Measurements from ENCODE around the gene COL24A1.
"Not testable (repeated sequence)": the region's sequence is repeated elsewhere in the genome, so short reads cannot be mapped to it uniquely, and the experiment has no call there.

Gene COL24A1

DNA sequence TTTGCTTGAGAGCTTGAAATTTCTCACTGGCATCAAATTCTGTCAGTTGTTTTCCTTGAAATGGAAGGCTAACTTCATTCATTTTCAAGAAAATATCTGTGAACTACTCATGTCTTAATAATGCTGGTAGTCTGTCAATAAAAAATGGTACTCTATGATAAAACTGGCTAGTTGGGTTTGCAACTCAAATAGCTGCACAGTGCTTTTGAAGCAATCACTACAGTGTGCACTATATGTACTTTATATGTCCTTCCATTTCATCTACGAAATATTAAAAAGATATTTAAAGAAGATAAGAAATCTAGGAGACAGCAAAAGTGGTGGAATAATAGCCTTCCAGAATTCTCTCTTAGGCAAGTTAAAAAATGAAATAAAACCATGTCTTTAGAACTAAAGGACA is 408.5 kb downstream of the COL24A1 start:
- DNase-seq, result no peak

DNA sequence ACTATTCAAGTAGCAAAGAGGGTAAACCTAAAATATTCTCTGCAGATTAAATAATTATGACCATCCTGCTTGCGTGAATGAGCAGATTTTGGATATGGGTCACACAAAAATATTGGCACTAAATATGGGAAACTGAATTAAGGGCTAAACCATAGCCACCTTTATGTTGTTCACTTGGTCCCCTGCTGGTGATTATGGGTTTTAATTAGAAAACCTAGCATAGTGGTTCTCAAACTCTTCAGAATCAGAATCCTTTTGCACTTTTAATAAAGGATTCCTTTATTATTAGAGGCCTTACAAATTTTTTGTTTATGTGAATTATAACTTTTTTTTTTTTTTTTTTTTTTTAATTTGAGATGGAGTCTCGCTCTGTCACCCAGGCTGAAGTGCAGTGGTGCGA is 409.8 kb downstream of the COL24A1 start:
- DNase-seq, result no peak

DNA sequence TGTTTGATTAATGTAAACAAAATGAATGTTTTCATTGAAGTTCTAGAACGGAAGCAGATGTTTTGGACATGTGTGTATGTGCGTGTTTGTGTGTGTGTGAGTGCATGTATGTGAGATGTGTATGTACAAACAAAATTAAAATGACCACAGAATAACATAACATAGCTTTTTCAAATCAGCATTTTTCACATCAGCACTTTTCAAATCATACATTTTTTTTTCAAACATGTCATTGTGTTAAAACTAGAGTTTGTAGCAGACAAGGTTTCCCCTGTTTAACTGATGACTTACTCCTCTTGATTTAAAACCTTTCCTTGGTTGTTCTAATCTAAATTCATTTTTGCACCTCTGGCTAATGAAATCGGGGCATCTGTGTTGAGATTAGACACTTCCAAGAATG is 412.8 kb downstream of the COL24A1 start:
- DNase-seq, result no peak

DNA sequence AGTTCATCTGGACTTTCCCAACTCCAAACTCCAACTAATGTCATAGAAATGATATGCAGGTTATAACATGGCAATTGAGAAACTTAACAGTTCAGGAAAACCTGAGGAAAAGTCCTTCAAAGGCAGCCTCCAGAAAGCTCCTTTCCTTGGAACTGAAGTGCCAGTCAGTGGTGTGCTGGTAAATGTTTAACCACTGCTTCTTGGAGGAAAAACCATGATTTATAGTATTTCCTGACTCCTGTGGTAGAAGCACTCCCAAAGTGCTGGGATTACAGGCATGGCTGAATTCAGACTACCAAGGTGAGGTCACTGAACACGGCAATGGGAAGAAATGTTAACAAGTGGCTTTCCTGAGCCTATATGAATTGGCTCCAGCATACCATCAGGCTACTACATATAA is 421.6 kb downstream of the COL24A1 start:
- DNase-seq, result no peak

DNA sequence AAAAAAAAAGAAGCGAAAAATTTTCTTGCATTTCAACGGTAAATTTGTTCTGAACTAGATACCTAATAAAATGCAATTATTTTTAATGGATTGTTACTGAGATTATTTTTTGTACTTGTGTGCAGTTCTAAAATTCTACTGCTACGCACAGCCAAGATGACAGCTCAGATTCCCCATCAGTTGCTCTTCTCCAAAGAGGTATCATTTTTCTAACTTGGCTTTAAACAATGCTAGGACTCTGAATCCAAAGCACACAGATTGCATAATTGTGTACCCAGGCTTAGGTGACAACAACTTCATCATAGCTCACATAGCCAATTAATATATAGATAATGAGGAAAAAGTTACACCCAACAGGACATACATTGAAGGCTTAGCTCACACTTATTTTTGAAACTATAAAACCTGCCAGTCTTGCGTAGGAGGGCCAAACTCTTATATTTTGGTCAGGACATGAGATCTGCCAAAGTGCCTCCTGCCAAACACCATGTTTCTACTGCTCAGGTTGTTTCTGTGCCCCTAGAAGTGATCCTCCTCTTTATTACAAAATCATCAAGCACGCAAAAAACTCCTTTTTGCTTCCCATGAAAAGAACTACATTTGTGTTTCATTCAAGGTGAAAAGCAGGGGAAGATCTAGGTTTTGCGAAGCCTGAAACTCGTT is 437.8 kb downstream of the COL24A1 start:
- no peak for DNase-seq

DNA sequence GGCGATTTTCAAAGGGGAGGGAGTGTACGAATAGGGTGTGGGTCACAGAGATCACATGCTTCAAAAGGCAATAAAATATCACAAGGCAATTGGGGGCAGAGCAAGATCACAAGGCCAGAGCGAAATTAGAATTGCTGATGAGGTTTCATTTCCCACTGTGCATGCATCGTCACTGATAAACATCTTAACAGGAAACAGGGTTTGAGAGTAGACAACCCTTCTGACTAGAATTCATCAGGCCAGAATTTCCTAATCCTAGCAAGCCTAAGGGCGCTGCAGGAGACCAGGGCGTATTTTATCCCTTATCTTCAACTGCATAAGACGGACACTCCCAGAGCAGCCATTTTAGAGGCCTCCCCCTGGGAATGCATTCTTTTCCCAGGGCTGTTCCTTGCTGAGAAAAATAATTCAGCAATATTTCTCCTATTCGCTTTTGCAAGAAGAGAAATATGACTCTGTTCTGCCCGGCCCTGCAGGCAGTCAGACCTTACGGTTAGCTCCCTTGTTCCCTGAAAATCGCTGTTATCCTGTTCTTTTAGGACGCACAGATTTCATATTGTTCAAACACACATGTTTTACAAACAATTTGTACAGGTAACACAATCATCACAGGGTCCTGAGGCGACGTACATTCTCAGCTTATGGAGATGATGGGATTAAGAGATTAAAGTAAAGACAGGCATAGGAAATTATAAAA is 442.0 kb downstream of the COL24A1 start:
- DNase-seq, result not testable (repeated sequence)

DNA sequence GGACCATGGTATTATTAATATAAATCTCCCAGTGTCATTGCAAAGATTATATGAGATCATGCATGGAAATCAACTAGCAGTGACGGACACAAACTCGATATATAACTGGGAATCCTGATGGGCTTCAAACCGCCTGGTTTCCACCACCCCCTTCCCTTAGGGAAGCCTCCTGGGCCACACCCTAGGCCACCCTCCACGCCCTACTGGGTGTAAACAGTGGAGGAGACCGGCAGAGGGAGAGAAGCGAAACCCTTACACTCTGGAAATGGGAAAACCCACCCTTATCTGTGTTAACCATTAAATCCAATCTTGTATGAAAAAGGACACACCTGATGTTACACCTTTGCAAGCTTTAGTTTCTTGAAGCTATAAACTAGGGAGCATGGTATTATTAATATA is 447.7 kb downstream of the COL24A1 start:
- DNase-seq, result no peak

DNA sequence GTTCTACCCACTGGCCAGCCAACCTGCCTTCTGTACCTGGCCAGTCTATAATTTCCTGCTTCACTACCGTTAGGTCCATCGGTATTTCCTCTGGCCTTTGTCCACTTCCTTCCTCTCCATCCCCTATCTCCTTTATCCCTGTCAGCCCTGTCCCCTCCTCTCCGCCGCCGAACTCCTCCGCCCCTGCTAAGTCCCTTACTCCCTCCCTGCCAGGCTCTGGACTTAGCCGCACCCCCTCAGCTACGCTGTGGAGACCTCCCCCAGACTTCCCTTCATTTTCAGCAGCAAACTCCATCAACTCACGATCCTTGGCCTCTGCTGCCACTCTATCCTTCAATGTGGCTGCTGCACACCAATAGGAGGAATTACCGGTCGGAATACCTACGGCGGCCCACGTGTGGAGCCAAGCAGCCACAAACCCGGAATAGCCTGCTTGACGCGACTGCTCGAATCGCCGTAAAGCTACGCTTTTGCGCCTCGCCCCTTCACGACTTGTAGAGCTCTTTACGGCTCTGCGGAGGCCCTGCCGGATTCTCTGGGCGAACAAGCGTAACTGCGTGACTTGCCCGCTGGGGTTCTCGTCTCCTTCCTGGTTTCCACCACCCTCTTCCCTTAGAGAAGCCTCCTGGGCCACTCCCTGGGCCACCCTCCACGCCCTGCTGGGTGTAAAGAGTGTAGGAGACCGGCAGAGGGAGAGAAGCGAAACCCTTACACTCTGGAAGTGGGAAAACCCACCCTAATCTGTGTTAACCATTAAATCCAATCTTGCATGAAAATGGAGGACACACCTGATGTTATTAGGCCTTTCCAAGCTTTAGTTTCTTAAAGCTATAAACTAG is 448.4 kb downstream of the COL24A1 start, which contains the start of gene ZNHIT6:
TSS of gene ZNHIT6 (minus strand) at position 444 of the 839 bp plus-strand sequence. CDS start at position 295, 149 bp downstream.
- DNase-seq, result peak; percentile 85

DNA sequence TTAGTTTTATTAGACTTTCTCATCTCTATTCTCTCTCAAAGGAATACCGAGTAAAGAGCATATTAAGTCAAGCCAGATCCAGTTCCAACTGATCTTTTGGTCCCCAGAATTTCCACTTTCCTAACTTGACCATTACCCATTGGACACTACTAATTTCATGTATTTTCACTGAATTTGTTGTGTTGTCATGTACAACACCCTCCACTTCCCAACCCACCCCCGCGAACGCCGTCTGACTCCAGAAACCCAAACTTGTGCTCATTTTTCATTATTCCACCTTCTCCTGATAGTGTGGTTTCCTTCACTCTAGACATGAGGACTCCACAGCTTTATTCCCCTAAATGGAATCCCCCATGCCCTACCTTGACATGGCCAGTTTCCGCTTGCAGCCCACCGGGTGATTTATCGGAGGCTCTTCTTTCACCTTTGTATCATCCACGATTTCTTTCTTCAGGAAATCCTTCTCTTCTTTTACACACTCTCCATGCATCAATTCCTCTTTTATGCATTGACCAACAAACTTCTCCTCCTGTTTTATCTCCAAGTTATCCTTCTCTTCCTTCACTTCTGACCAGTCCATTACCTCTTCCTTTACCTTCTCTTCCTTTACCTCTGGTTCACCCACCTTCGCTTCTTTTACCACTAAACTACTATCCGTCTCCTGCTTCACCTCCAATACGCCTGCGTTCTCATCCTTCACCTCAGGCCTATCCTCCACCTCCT is 449.1 kb downstream of the COL24A1 start:
- no peak for DNase-seq

DNA sequence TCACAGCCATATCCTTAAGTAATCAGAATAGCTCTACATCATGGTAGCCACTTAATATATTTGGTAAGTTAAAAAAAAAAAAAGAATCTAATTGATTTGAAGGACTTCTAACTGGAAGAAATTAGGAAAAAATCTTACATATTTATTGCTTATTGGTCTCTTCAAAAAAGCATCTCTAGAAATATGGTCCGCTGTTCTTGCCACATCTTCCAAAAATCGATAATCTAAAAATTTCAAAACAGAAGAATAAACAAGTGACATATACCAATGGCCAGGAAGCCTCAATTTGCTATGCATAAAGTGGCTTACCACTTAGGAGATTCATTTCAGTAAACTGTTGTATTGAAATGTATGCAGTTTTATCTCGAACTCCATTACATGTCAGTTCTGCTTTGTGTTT is 450.6 kb downstream of the COL24A1 start:
- no peak for DNase-seq

DNA sequence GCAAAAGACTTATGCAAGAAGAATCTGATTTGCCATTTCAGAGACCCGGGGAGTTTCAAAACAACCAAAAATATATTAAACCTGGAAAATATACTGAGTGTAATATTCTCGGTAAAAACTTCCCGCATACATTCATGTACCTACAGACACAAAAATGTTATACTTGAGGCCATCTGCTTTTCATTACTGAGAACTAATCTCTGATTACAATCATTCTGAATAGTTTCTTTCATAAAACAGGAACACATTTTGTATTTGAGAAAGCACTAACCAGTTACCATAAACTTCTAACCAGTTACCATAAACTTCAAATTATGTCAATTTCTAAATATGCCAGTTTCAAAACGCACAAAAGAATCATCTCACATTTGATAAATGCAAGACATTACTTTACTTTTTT is 456.1 kb downstream of the COL24A1 start:
- no peak for DNase-seq

DNA sequence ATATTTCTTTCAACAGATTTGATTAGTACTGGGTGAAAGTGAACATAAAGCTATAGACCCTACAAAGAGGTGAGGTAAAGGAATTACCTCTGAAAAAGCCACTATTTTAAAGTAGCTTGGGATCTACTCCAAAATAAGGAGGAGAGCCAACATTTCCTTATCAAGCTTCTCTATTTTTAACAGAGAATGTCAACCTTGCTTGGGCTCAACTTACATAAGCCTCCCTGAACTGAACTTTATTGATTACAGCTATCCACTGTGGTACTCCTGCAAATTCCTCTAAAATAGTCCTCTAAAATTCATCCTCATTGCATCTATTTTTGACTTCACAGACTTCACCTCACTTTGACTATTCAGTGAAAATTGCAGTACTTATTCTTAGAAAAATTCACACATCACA is 458.7 kb downstream of the COL24A1 start:
- DNase-seq, result no peak

DNA sequence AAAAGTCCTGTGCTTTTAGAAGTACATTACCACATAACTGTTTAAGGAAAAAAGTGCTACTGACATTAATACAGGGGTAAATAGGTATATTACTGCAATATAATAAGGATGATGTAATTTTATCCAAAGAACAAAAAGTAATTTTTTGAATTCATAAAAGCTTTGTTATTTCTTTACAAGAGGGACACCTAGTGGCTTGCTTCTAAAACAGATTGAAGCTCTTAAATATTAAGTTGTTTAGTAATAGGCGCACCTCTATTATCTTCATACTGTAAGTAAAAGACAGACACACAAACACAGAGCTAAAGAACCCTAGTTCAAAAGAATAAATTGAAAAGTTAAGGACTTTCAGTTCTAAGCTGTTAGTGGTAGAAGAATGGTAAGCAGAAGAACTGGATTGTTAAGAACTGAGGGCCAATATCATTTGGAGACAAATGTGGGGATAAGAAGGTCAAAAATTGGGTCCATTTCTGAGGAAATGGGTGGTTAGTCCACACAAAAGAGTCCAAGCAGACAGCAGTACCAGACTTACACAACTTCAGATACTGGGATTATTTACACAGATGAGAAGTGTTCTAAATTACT is 463.8 kb downstream of the COL24A1 start:
- DNase-seq, result no peak

DNA sequence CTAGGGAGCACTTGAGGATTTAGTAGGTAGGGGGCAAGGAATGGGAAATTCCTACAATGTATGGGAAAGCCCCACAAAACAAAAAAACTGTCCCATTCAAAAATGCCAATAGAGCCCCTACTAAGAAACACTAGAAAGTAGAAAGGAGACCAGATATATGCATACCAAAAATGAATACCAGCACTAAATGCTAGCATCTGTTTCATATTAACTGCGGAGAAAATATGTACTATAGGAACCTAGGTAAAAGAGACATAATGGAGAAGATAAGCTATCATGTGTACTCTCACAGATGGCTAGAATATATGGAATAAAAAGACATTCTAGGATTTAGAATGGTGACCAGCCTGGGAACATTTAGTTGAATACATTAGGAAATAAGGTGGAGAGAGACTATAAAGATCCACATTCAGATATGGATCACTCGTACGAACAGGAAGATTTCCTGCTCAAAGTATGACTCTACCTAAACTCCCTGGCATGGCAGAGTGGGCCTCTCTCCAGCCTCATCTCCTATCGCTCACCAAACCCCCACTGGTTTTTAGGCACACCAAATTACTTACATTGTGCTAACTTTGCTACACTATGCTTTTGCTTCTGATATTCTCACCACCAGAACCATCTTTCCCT is 466.7 kb downstream of the COL24A1 start:
- no peak for DNase-seq

DNA sequence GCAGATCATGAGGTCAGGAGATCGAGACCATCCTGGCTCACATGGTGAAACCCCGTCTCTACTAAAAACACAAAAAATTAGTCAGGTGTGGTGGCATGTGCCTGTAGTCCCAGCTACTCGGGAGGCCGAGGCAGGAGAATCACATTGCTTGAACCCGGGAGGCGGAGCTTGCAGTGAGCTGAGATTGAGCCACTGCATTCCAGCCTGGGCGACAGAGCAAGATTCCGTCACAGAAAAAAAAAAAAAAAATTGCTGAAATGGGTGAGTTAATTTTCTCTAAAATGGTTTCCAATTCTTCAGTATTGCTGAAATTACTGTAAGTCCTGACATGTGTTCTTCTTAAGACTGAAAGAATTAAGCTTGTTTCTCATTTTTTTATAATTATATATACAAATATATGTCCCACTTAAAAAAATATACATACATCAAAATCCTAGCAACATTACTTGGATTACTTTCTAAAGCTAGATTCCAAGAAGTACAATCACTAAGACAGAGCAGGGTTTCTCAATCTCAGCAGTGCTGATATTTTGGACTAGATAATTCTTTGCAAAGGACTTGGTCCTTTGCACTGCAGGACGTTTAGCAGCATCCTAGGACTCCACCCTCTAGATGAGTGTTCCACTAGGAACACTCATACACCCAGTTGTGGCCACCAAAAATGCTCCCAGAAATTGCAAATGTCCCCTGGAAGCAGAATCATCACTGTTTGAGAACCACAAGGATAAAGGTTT is 473.1 kb downstream of the COL24A1 start:
- no peak for DNase-seq

DNA sequence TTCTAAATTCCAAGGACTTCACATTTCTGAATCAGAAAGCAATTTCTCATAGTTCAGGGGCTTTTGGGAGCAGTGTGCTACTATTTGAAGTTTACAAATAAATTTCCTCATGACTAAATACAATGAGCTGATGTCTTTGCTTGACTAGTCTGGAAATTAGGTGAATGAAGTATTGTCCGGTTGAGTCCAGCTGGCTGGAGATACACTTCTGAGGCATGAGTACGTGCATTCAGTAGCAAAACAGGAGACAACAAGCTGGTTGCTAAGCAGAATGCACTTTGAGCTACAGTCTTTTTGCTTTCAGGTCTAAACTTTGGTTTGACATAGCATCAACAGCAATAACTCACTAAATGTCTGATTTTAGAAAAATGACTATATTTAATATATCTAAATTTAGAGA is 475.5 kb downstream of the COL24A1 start:
- DNase-seq, result no peak
